CD8-positive, alpha-beta memory T cell (primary cell): Measurements from ENCODE around the gene TAF1B. TPM values are rescaled to one million over a fixed set of nuclear protein-coding genes. Genes with fewer than 3 reads are reported as not detected.

Experiments
- CTCF ChIA-PET: fragments of 350-600 bp; sonication (Branson Sonifier 250); formaldehyde crosslinking; loops from one replicate; lab custom pipeline; 2021; ENCODE audit warnings: antibody characterized with exemption; lab: Charles Lee
- POLR2A ChIA-PET: fragments of 350-600 bp; sonication (Branson Sonifier 250); formaldehyde crosslinking; loops from one replicate; lab custom pipeline; 2021; ENCODE audit warnings: antibody characterized with exemption; lab: Charles Lee
- DNase-seq, 5 donors: peaks; one replicate each; pipeline versions ENCODE4 v3.0.0 to v3.0.0-alpha.2; 2020 to 2022; ENCODE audit warnings: mixed read lengths in 1 of 5
- H3K27ac ChIP-seq: one replicate; pipeline ENCODE4 v1.7.0; 2013; ENCODE audit warnings: low read depth, mild to moderate bottlenecking, low read length, moderate library complexity
- H3K27me3 ChIP-seq: 2 replicates; pipeline ENCODE4 v1.7.0; 2013; ENCODE audit warnings: low read length, mild to moderate bottlenecking; ENCODE audit not compliant: insufficient read depth, poor library complexity, severe bottlenecking
- H3K36me3 ChIP-seq: 2 replicates; pipeline ENCODE4 v1.7.0; 2013; ENCODE audit warnings: mild to moderate bottlenecking, low read length, moderate library complexity; ENCODE audit not compliant: insufficient read depth
- H3K4me1 ChIP-seq: 2 replicates; pipeline ENCODE4 v1.7.0; 2013; ENCODE audit warnings: mild to moderate bottlenecking, low read length, moderate library complexity; ENCODE audit not compliant: insufficient read depth
- H3K4me3 ChIP-seq: 2 replicates; pipeline ENCODE4 v1.7.0; 2013; ENCODE audit warnings: mild to moderate bottlenecking, low read length
- H3K9me3 ChIP-seq: 2 replicates; pipeline ENCODE4 v1.7.0; 2013; ENCODE audit warnings: mild to moderate bottlenecking, low read length
- H3K27ac Mint-ChIP-seq, 8 donors: one replicate each; pipeline ENCODE4 v1.8.0; 2020 to 2021; ENCODE audit warnings: mixed read lengths in 8 of 8, mild to moderate bottlenecking in 6 of 8, inconsistent platforms in 3 of 8, moderate library complexity in 3 of 8
- H3K27me3 Mint-ChIP-seq, 2 donors: one replicate each; pipeline ENCODE4 v1.8.0; 2020 to 2021; ENCODE audit warnings: mixed read lengths in 2 of 2, mild to moderate bottlenecking in 1 of 2, moderate library complexity in 1 of 2
- H3K36me3 Mint-ChIP-seq, 3 donors: one replicate each; pipeline ENCODE4 v1.8.0; 2020 to 2021; ENCODE audit warnings: mixed read lengths in 3 of 3, inconsistent platforms in 1 of 3, mild to moderate bottlenecking in 1 of 3
- H3K4me1 Mint-ChIP-seq, 3 donors: one replicate each; pipeline ENCODE4 v1.8.0; 2020 to 2021; ENCODE audit warnings: mixed read lengths in 3 of 3, inconsistent platforms in 1 of 3, mild to moderate bottlenecking in 1 of 3
- H3K4me3 Mint-ChIP-seq, 7 donors: one replicate each; pipeline ENCODE4 v1.8.0; 2020 to 2021; ENCODE audit warnings: mixed read lengths in 7 of 7, mild to moderate bottlenecking in 6 of 7, moderate library complexity in 4 of 7, inconsistent platforms in 2 of 7
- H3K9me3 Mint-ChIP-seq, 5 donors: one replicate each; pipeline ENCODE4 v1.8.0; 2020 to 2022; ENCODE audit warnings: mixed read lengths in 5 of 5, mild to moderate bottlenecking in 3 of 5, moderate library complexity in 2 of 5, inconsistent platforms in 1 of 5
- polyA plus RNA-seq: library from polyadenylated mRNA; unstranded; fragments of 300-500 nt; fragmentation: Illumina TruSeq; gene quantifications from one replicate; pipeline ENCODE4 v1.2.3, GENCODE V29; 2021
- total RNA-seq, 2 experiments: library from RNA; stranded (reverse); gene quantifications; one replicate each; pipeline ENCODE4 v1.2.3, GENCODE V29; 2021

The TAF1B gene
- total and polyA plus RNA-seq, 3 experiments from 2014 or later, result 19.1 to 24.3 (median 20.6) TPM

- H3K4me3 Mint-ChIP-seq, result peak overlapping the region in 1 of 7 donors; percentile 7
- no peak for DNase-seq
- H3K4me1 Mint-ChIP-seq, result peaks cover 8 to 11% (median 10%) of the 10 kb centered on the region in 3 donors
- H3K27ac Mint-ChIP-seq, result peak overlapping the region in 2 of 8 donors; percentile 39 to 74
- H3K36me3 Mint-ChIP-seq, result peaks cover 0 to 5% (median 0%) of the 10 kb centered on the region in 3 donors
- ChIA-PET POLR2A (no interaction called here), CTCF (no interaction called here)
- no peaks in the 10 kb centered on the region for H3K27me3 ChIP-seq
- H3K4me3 ChIP-seq, result no peak overlapping the region
- H3K4me1 ChIP-seq, result no peaks in the 10 kb centered on the region
- peaks cover 0 to 6% of the 10 kb centered on the region in 2 donors for H3K27me3 Mint-ChIP-seq
- no peak overlapping the region for H3K27ac ChIP-seq
- no peaks in the 10 kb centered on the region for H3K9me3 Mint-ChIP-seq
- H3K9me3 ChIP-seq, result no peaks in the 10 kb centered on the region
- H3K36me3 ChIP-seq, result no peaks in the 10 kb centered on the region
Measured at GRCh38 chr2:9838391-9838790, 4.9 kb upstream of the TAF1B start.

GRCh38 chr2:9842487-9843228 is 616 bp upstream of the TAF1B start:
- peaks cover 11% of the 10 kb centered on the region for H3K4me1 ChIP-seq
- no peaks in the 10 kb centered on the region for H3K9me3 Mint-ChIP-seq
- H3K4me3 ChIP-seq, result peak overlapping the region; percentile 89
- H3K4me1 Mint-ChIP-seq, result peaks cover 41 to 50% (median 44%) of the 10 kb centered on the region in 3 donors
- H3K4me3 Mint-ChIP-seq, result peak overlapping the region; percentile 93 to 98 (median 95)
- peak overlapping the region; percentile 64 to 99 (median 89) for H3K27ac Mint-ChIP-seq
- H3K27me3 Mint-ChIP-seq, result peaks cover 0 to 4% of the 10 kb centered on the region in 2 donors
- POLR2A ChIA-PET, result interaction anchor here (0.6 to 1.8 kb wide), 6 partner anchors 29 to 391 kb away, joined by 3 to 14 read pairs (median 4); partner anchors contain the start of genes ADAM17 and YWHAQ
- H3K9me3 ChIP-seq, result no peaks in the 10 kb centered on the region
- peaks cover 0 to 38% (median 8%) of the 10 kb centered on the region in 3 donors for H3K36me3 Mint-ChIP-seq
- CTCF ChIA-PET, result interaction anchor here (0.6 to 2.0 kb wide), 14 partner anchors 10 to 287 kb away, joined by 3 to 16 read pairs (median 4); partner anchors contain the start of genes ADAM17, KLF11 and YWHAQ
- DNase-seq, result peak in 1 of 5 donors; percentile 5
- no peaks in the 10 kb centered on the region for H3K27me3 ChIP-seq
- H3K27ac ChIP-seq, result peak overlapping the region; percentile 38
- peaks cover 8% of the 10 kb centered on the region for H3K36me3 ChIP-seq

GRCh38 chr2:9844036-9844483 is 786 bp downstream of the TAF1B start:
- Mint-ChIP-seq H3K9me3 (no peaks in the 10 kb centered on the region), H3K27ac (peak overlapping the region; percentile 64 to 99 (median 89)), H3K27me3 (peaks cover 0 to 4% of the 10 kb centered on the region in 2 donors), H3K4me1 (peaks cover 45 to 55% (median 51%) of the 10 kb centered on the region in 3 donors), H3K36me3 (peaks cover 0 to 48% (median 12%) of the 10 kb centered on the region in 3 donors), H3K4me3 (peak overlapping the region; percentile 93 to 98 (median 95))
- Histone ChIP-seq H3K27ac (peak overlapping the region; percentile 38), H3K4me1 (peaks cover 11% of the 10 kb centered on the region), H3K36me3 (peaks cover 8% of the 10 kb centered on the region), H3K9me3 (no peaks in the 10 kb centered on the region), H3K4me3 (peak overlapping the region; percentile 89), H3K27me3 (no peaks in the 10 kb centered on the region)
- ChIA-PET POLR2A (interaction anchor here (0.6 to 1.8 kb wide), 6 partner anchors 30 to 288 kb away, joined by 3 to 14 read pairs (median 5); partner anchors contain the start of genes ADAM17 and YWHAQ), CTCF (interaction anchor here (0.8 to 1.9 kb wide), 9 partner anchors 9 to 201 kb away, joined by 3 to 16 read pairs (median 5); partner anchors contain the start of gene KLF11)
- no peak for DNase-seq

- peaks cover 46 to 58% (median 51%) of the 10 kb centered on the region in 3 donors for H3K4me1 Mint-ChIP-seq
- H3K36me3 Mint-ChIP-seq, result peaks cover 0 to 53% (median 14%) of the 10 kb centered on the region in 3 donors
- no peaks in the 10 kb centered on the region for H3K9me3 Mint-ChIP-seq
- POLR2A ChIA-PET, result interaction anchor here (1.7 kb wide), 1 partner anchor 31 kb away, joined by 4 read pairs; no protein-coding TSS in a partner anchor
- peak overlapping the region; percentile 93 to 98 (median 95) for H3K4me3 Mint-ChIP-seq
- H3K27ac Mint-ChIP-seq, result peak overlapping the region in 6 of 8 donors; percentile 42 to 94 (median 78)
- no peaks in the 10 kb centered on the region for H3K9me3 ChIP-seq
- H3K4me1 ChIP-seq, result peaks cover 11% of the 10 kb centered on the region
- CTCF ChIA-PET, result no interaction called here
- H3K27me3 ChIP-seq, result no peaks in the 10 kb centered on the region
- peak overlapping the region; percentile 89 for H3K4me3 ChIP-seq
- DNase-seq, result no peak
- peaks cover 0 to 4% of the 10 kb centered on the region in 2 donors for H3K27me3 Mint-ChIP-seq
- H3K27ac ChIP-seq, result peak overlapping the region; percentile 38
- peaks cover 8% of the 10 kb centered on the region for H3K36me3 ChIP-seq
Measured at GRCh38 chr2:9844576-9844975, 1.3 kb downstream of the TAF1B start.

GRCh38 chr2:9846554-9846953 is 3.3 kb downstream of the TAF1B start:
- DNase-seq, result no peak
- ChIA-PET POLR2A (no interaction called here), CTCF (no interaction called here)
- Mint-ChIP-seq H3K9me3 (no peaks in the 10 kb centered on the region), H3K36me3 (peaks cover 0 to 72% (median 21%) of the 10 kb centered on the region in 3 donors), H3K4me1 (peaks cover 46 to 58% (median 51%) of the 10 kb centered on the region in 3 donors), H3K27ac (no peak overlapping the region), H3K4me3 (peak overlapping the region in 2 of 7 donors; percentile 3 to 41), H3K27me3 (peaks cover 0 to 4% of the 10 kb centered on the region in 2 donors)
- no peak overlapping the region for H3K4me3 ChIP-seq
- peaks cover 11% of the 10 kb centered on the region for H3K4me1 ChIP-seq
- H3K27me3 ChIP-seq, result no peaks in the 10 kb centered on the region
- peaks cover 20% of the 10 kb centered on the region for H3K36me3 ChIP-seq
- H3K27ac ChIP-seq, result no peak overlapping the region
- H3K9me3 ChIP-seq, result no peaks in the 10 kb centered on the region

GRCh38 chr2:9847140-9847539 is 3.9 kb downstream of the TAF1B start:
- Mint-ChIP-seq H3K4me1 (peaks cover 46 to 58% (median 51%) of the 10 kb centered on the region in 3 donors), H3K36me3 (peaks cover 2 to 78% (median 22%) of the 10 kb centered on the region in 3 donors), H3K9me3 (no peaks in the 10 kb centered on the region), H3K27ac (no peak overlapping the region), H3K4me3 (peak overlapping the region in 1 of 7 donors; percentile 41), H3K27me3 (peaks cover 0 to 4% of the 10 kb centered on the region in 2 donors)
- POLR2A ChIA-PET, result no interaction called here
- peaks cover 11% of the 10 kb centered on the region for H3K4me1 ChIP-seq
- no peak for DNase-seq
- H3K36me3 ChIP-seq, result peaks cover 25% of the 10 kb centered on the region
- H3K27me3 ChIP-seq, result no peaks in the 10 kb centered on the region
- no peaks in the 10 kb centered on the region for H3K9me3 ChIP-seq
- H3K4me3 ChIP-seq, result no peak overlapping the region
- CTCF ChIA-PET, result no interaction called here
- no peak overlapping the region for H3K27ac ChIP-seq

GRCh38 chr2:9852881-9853280 is 9.6 kb downstream of the TAF1B start:
- Mint-ChIP-seq H3K27ac (no peak overlapping the region), H3K36me3 (peaks cover 32 to 90% (median 40%) of the 10 kb centered on the region in 3 donors), H3K4me3 (no peak overlapping the region), H3K9me3 (peaks cover 0 to 4% (median 0%) of the 10 kb centered on the region in 5 donors), H3K27me3 (no peaks in the 10 kb centered on the region), H3K4me1 (peaks cover 5 to 6% (median 5%) of the 10 kb centered on the region in 3 donors)
- DNase-seq, result no peak
- POLR2A ChIA-PET, result no interaction called here
- Histone ChIP-seq H3K9me3 (no peaks in the 10 kb centered on the region), H3K4me1 (no peaks in the 10 kb centered on the region), H3K4me3 (no peak overlapping the region), H3K27ac (no peak overlapping the region), H3K36me3 (peaks cover 36% of the 10 kb centered on the region), H3K27me3 (no peaks in the 10 kb centered on the region)
- CTCF ChIA-PET, result interaction anchor here (1.3 to 1.7 kb wide), 2 partner anchors 10 to 54 kb away, joined by 3 to 5 read pairs; partner anchors contain the start of gene TAF1B
